HUES64 (cell line): Measurements from ENCODE around the gene IMP3.
"Not testable (repeated sequence)": the region's sequence is repeated elsewhere in the genome, so short reads cannot be mapped to it uniquely, and the experiment has no call there.

ENCODE experiments used
- H3K27ac ChIP-seq: 2 replicates; pipeline ENCODE4 v1.7.0; 2013; ENCODE audit warnings: low read depth, low read length, inconsistent platforms
- H3K27me3 ChIP-seq: 2 replicates; pipeline ENCODE4 v1.6.1; 2013; ENCODE audit warnings: mild to moderate bottlenecking, low read length; ENCODE audit not compliant: insufficient read depth
- H3K36me3 ChIP-seq: 2 replicates; pipeline ENCODE4 v1.6.1; 2013; ENCODE audit warnings: mild to moderate bottlenecking, low read length; ENCODE audit not compliant: insufficient read depth
- H3K4me1 ChIP-seq: 2 replicates; pipeline ENCODE4 v1.6.1; 2013; ENCODE audit warnings: mild to moderate bottlenecking, low read length, moderate library complexity; ENCODE audit not compliant: insufficient read depth
- H3K4me3 ChIP-seq: 2 replicates; pipeline ENCODE4 v1.5.1; 2013; ENCODE audit warnings: mild to moderate bottlenecking, low read length, moderate library complexity
- H3K9ac ChIP-seq: 2 replicates; pipeline ENCODE4 v1.6.1; 2013; ENCODE audit warnings: mild to moderate bottlenecking, low read depth, low read length
- H3K9me3 ChIP-seq: 2 replicates; pipeline ENCODE4 v1.6.1; 2013; ENCODE audit warnings: low read depth, low read length; ENCODE audit not compliant: insufficient read depth
- WGBS: fragments of 150-250, 120-280 bp; methylation state at CpG from one replicate; pipeline ENCODE4 v1.1.7; 2013; ENCODE audit warnings: missing lambda C conversion rate; 5-methylcytosine and 5-hydroxymethylcytosine counted together

The IMP3 gene

DNA sequence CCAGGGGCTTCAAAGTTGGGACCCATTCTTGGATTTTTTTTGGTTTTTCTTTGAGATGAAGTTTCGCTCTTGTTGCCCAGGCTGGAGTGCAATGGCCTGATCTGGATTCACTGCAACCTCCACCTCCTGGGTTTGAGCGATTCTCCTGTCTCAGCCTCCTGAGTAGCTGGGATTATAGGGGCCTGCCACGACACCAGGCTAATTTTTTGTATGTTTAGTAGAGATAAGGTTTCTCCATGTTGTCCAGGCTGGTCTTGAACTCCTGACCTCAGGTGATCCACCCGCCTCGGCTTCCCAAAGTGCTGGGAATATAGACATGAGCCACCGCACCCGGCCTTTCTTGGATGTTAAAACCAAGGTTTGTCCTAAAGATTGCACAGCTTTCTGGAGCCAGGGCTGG is 6.1 kb downstream of the IMP3 start:
- not testable (repeated sequence) for H3K36me3 ChIP-seq, H3K27ac ChIP-seq, H3K4me3 ChIP-seq, H3K9ac ChIP-seq, H3K27me3 ChIP-seq, H3K9me3 ChIP-seq, H3K4me1 ChIP-seq
- 94% methylated on average over 7 of the region's 7 CpGs for WGBS

- Histone ChIP-seq H3K36me3 (no peaks in the 10 kb centered on the region), H3K27me3 (no peaks in the 10 kb centered on the region), H3K9ac (no peak overlapping the region), H3K27ac (no peak overlapping the region), H3K4me3 (no peak overlapping the region), H3K9me3 (no peaks in the 10 kb centered on the region), H3K4me1 (no peaks in the 10 kb centered on the region; the same call in 1 of the 2 replicates)
These were observed 8.1 kb downstream of the IMP3 start for GRCh38 chr15:75631935-75632334.

GRCh38 chr15:75625542-75626347 is 14.3 kb downstream of the IMP3 start, which contains the start of gene SNUPN:
Gene SNUPN, minus strand, starts transcription at chr15:75625725. Its CDS starts 4,674 bp downstream, at chr15:75621051.
- Histone ChIP-seq H3K27me3 (no peaks in the 10 kb centered on the region), H3K36me3 (peaks cover 4% of the 10 kb centered on the region), H3K9me3 (no peaks in the 10 kb centered on the region), H3K4me1 (no peaks in the 10 kb centered on the region; the same call in 1 of the 2 replicates), H3K4me3 (peak within 1 kb of the TSS; percentile 97), H3K9ac (peak within 1 kb of the TSS; percentile 96), H3K27ac (peak within 1 kb of the TSS; percentile 100)
- WGBS: 2% methylated on average over 47 of the region's 47 CpGs

GRCh38 chr15:75622505-75622904 is 17.5 kb downstream of the IMP3 start:
- Histone ChIP-seq H3K27me3 (no peaks in the 10 kb centered on the region), H3K4me3 (no peak overlapping the region), H3K9ac (no peak overlapping the region), H3K27ac (no peak overlapping the region), H3K4me1 (no peaks in the 10 kb centered on the region; the same call in 1 of the 2 replicates), H3K9me3 (no peaks in the 10 kb centered on the region), H3K36me3 (peaks cover 35% of the 10 kb centered on the region)
- WGBS: 96% methylated on average over 2 of the region's 2 CpGs

- Histone ChIP-seq H3K27ac (no peak overlapping the region), H3K9ac (no peak overlapping the region), H3K36me3 (peaks cover 51% of the 10 kb centered on the region), H3K4me3 (no peak overlapping the region), H3K27me3 (no peaks in the 10 kb centered on the region), H3K4me1 (no peaks in the 10 kb centered on the region), H3K9me3 (no peaks in the 10 kb centered on the region)
- 96% methylated on average over 7 of the region's 7 CpGs for WGBS
These were observed 19.1 kb downstream of the IMP3 start for GRCh38 chr15:75620841-75621391.

GRCh38 chr15:75620058-75620820 is 19.8 kb downstream of the IMP3 start:
- H3K36me3 ChIP-seq: peaks cover 55% of the 10 kb centered on the region
- H3K9ac ChIP-seq: no peak overlapping the region
- no peaks in the 10 kb centered on the region for H3K4me1 ChIP-seq

GRCh38 chr15:75616766-75617165 is 23.3 kb downstream of the IMP3 start:
- Histone ChIP-seq H3K36me3 (peaks cover 84% of the 10 kb centered on the region), H3K27ac (no peak overlapping the region), H3K9me3 (no peaks in the 10 kb centered on the region), H3K4me3 (no peak overlapping the region), H3K27me3 (no peaks in the 10 kb centered on the region), H3K9ac (no peak overlapping the region), H3K4me1 (no peaks in the 10 kb centered on the region)

More at GRCh38 chr15:75620058-75620820, 19.8 kb downstream of the IMP3 start:
- H3K27ac ChIP-seq: no peak overlapping the region
- WGBS: 94% methylated on average over 4 of the region's 4 CpGs
- no peak overlapping the region for H3K4me3 ChIP-seq
- H3K27me3 ChIP-seq: no peaks in the 10 kb centered on the region
- H3K9me3 ChIP-seq: no peaks in the 10 kb centered on the region

- H3K27ac ChIP-seq: no peak overlapping the region
- no peak overlapping the region for H3K9ac ChIP-seq
- H3K36me3 ChIP-seq: peaks cover 65% of the 10 kb centered on the region
- no peaks in the 10 kb centered on the region for H3K4me1 ChIP-seq
- H3K9me3 ChIP-seq: no peaks in the 10 kb centered on the region
- 94% methylated on average over 6 of the region's 6 CpGs for WGBS
- no peak overlapping the region for H3K4me3 ChIP-seq
- H3K27me3 ChIP-seq: no peaks in the 10 kb centered on the region
These were observed 33.0 kb downstream of the IMP3 start for GRCh38 chr15:75606711-75607699.

- Histone ChIP-seq H3K4me3 (no peak overlapping the region), H3K27me3 (no peaks in the 10 kb centered on the region), H3K36me3 (peaks cover 72% of the 10 kb centered on the region), H3K9me3 (no peaks in the 10 kb centered on the region), H3K27ac (no peak overlapping the region), H3K9ac (no peak overlapping the region), H3K4me1 (no peaks in the 10 kb centered on the region)
- 96% methylated on average over 8 of the region's 8 CpGs for WGBS
These were observed 34.0 kb downstream of the IMP3 start for GRCh38 chr15:75606026-75606425.

- Histone ChIP-seq H3K4me1 (no peaks in the 10 kb centered on the region), H3K27ac (no peak overlapping the region), H3K9ac (no peak overlapping the region), H3K36me3 (peaks cover 67% of the 10 kb centered on the region), H3K9me3 (no peaks in the 10 kb centered on the region), H3K27me3 (no peaks in the 10 kb centered on the region), H3K4me3 (no peak overlapping the region)
- 82% methylated on average over 2 of the region's 2 CpGs for WGBS
These were observed 40.6 kb downstream of the IMP3 start for GRCh38 chr15:75599401-75599800.
